Renal pelvis (tissue), 4 donors: ENCODE data around the gene RGMA. TPM values are rescaled to one million over a fixed set of nuclear protein-coding genes. Genes with fewer than 3 reads are reported as not detected.
"Not testable (repeated sequence)": the region's sequence is repeated elsewhere in the genome, so short reads cannot be mapped to it uniquely, and the experiment has no call there.

Experiments
- DNase-seq: peaks from one replicate; pipeline ENCODE4 v3.0.0-alpha.2; 2013
- polyA plus RNA-seq, 3 donors: library from polyadenylated mRNA; unstranded; fragments of 120-200 nt; gene quantifications; one replicate each; pipeline ENCODE4 v1.2.1, GENCODE V29; 2013; ENCODE audit not compliant: insufficient read length in 3 of 3

RGMA gene
- polyA plus RNA-seq, 3 donors: 7.3 to 12.2 (median 11.5) TPM

- no peak for DNase-seq
Measured at GRCh38 chr15:93051236-93052089, 37.5 kb downstream of the RGMA start.

GRCh38 chr15:93050648-93051047 lies 38.4 kb downstream of the RGMA start:
- DNase-seq: no peak

GRCh38 chr15:93049914-93050578 lies 39.0 kb downstream of the RGMA start:
- DNase-seq: no peak

- DNase-seq: no peak
Measured at GRCh38 chr15:93049233-93049632, 39.8 kb downstream of the RGMA start.

GRCh38 chr15:93048759-93049161 lies 40.3 kb downstream of the RGMA start:
- no peak for DNase-seq

- no peak for DNase-seq
Measured at GRCh38 chr15:93048426-93048721, 40.6 kb downstream of the RGMA start.

- DNase-seq: no peak
Measured at GRCh38 chr15:93047621-93048425, 41.2 kb downstream of the RGMA start.

- DNase-seq: no peak
Measured at GRCh38 chr15:93046721-93047120, 42.3 kb downstream of the RGMA start.

- no peak for DNase-seq
Measured at GRCh38 chr15:93046120-93046519, 42.9 kb downstream of the RGMA start.

- no peak for DNase-seq
Measured at GRCh38 chr15:93045191-93045785, 43.7 kb downstream of the RGMA start.

- DNase-seq: no peak
Measured at GRCh38 chr15:93044301-93045190, 44.5 kb downstream of the RGMA start.

- DNase-seq: no peak
Measured at GRCh38 chr15:93043621-93044300, 45.2 kb downstream of the RGMA start.

- no peak for DNase-seq
Measured at GRCh38 chr15:93042691-93043378, 46.2 kb downstream of the RGMA start.

GRCh38 chr15:93042211-93042610 lies 46.8 kb downstream of the RGMA start:
- no peak for DNase-seq

GRCh38 chr15:93041159-93041547 lies 47.9 kb downstream of the RGMA start:
- no peak for DNase-seq

- no peak for DNase-seq
Measured at GRCh38 chr15:93040288-93041158, 48.5 kb downstream of the RGMA start.

- DNase-seq: not testable (repeated sequence)
Measured at GRCh38 chr15:93039562-93040287, 49.3 kb downstream of the RGMA start.
